PC-9 (cell line): Measurements from ENCODE around the gene KLHL18. TPM values are rescaled to one million over a fixed set of nuclear protein-coding genes. Genes with fewer than 3 reads are reported as not detected.
"Not testable (repeated sequence)": the region's sequence is repeated elsewhere in the genome, so short reads cannot be mapped to it uniquely, and the experiment has no call there.

ENCODE experiments used
- BruUV-seq: library from RNA; stranded (reverse); fragments of 400-500 nt; replicated peaks from 2 replicates; lab custom pipeline; 2021; lab: Mats Ljungman, UMichigan
- CTCF ChIA-PET: fragments of 300-600 bp; sonication (Branson Sonifier 250); formaldehyde crosslinking; loops from one replicate; lab custom pipeline; 2022; ENCODE audit warnings: antibody characterized with exemption; lab: Charles Lee
- POLR2A ChIA-PET: fragments of 300-600 bp; sonication (Branson Sonifier 250); formaldehyde crosslinking; loops from one replicate; lab custom pipeline; 2022; ENCODE audit warnings: antibody characterized with exemption; ENCODE audit not compliant: unreplicated experiment; lab: Charles Lee
- DNase-seq, 2 experiments: peaks; one replicate each; pipeline versions ENCODE4 v3.0.0 to v3.0.0-alpha.2; 2015 to 2022; ENCODE audit warnings: mixed read lengths in 1 of 2
- H2AFZ ChIP-seq: fragments of 200-600 bp; sonication (generic); 2 replicates; pipeline ENCODE4 v1.8.1; 2017; ENCODE audit warnings: antibody characterized with exemption
- H3F3A ChIP-seq: fragments of 200-600 bp; sonication (generic); 2 replicates; pipeline ENCODE4 v1.8.1; 2017; ENCODE audit warnings: antibody characterized with exemption, mild to moderate bottlenecking, low read depth; ENCODE audit not compliant: insufficient read depth
- H3K27ac ChIP-seq: fragments of 200-600 bp; sonication (generic); 2 replicates; pipeline ENCODE4 v1.6.1; 2016; ENCODE audit warnings: mixed run types
- H3K27me3 ChIP-seq: fragments of 200-600 bp; sonication (generic); 2 replicates; pipeline ENCODE4 v1.6.1; 2016; ENCODE audit warnings: low read depth, mixed run types; ENCODE audit not compliant: insufficient read depth
- H3K36me3 ChIP-seq: fragments of 200-600 bp; sonication (generic); 2 replicates; pipeline ENCODE4 v1.6.1; 2016; ENCODE audit warnings: low read depth, mixed run types
- H3K4me1 ChIP-seq: fragments of 200-600 bp; sonication (generic); replicated peaks from 2 replicates; pipeline ENCODE4 v1.6.1; 2016; ENCODE audit warnings: mixed run types; ENCODE audit not compliant: insufficient read depth
- H3K4me2 ChIP-seq: fragments of 200-600 bp; sonication (generic); 2 replicates; pipeline ENCODE4 v1.6.1; 2017; ENCODE audit warnings: mixed run types
- H3K4me3 ChIP-seq: fragments of 200-600 bp; sonication (generic); 2 replicates; pipeline ENCODE4 v1.6.1; 2016; ENCODE audit warnings: mixed run types
- H3K79me2 ChIP-seq: fragments of 200-600 bp; sonication (generic); 2 replicates; pipeline ENCODE4 v1.6.1; 2017; ENCODE audit warnings: low read depth, mixed run types
- H3K9me2 ChIP-seq: fragments of 200-600 bp; sonication (generic); 2 replicates; pipeline ENCODE4 v1.8.1; 2017; ENCODE audit warnings: mild to moderate bottlenecking; ENCODE audit not compliant: insufficient read depth
- H3K9me3 ChIP-seq: fragments of 200-600 bp; sonication (generic); 2 replicates; pipeline ENCODE4 v1.8.1; 2016; ENCODE audit warnings: low read depth; ENCODE audit not compliant: insufficient read depth
- H4K20me1 ChIP-seq: fragments of 200-600 bp; sonication (generic); 2 replicates; pipeline ENCODE4 v1.8.1; 2017; ENCODE audit not compliant: insufficient read depth
- CTCF ChIP-seq: fragments of 200-600 bp; sonication (generic); conservative IDR thresholded peaks from 2 replicates; pipeline ENCODE4 v1.6.1; 2017; ENCODE audit warnings: mixed run types, antibody characterized with exemption, mild to moderate bottlenecking, moderate library complexity
- EZH2 ChIP-seq: fragments of 200-600 bp; sonication (generic); IDR thresholded peaks from 2 replicates; pipeline ENCODE4 v1.8.0; 2017; ENCODE audit warnings: antibody characterized with exemption, low read depth
- intact Hi-C: fragments of 100-400 bp; cut with micrococcal nuclease; formaldehyde crosslinking; loops from one replicate; pipeline ENCODE4 v1.10.0; 2022; ENCODE audit not compliant: unreplicated experiment
- total RNA-seq: library from RNA; stranded (reverse); gene quantifications from 2 replicates; pipeline ENCODE4 v1.2.3, GENCODE V29; 2021

KLHL18 gene
- total RNA-seq, 1 experiment from 2014 or later: 16.0 TPM

- Histone ChIP-seq H2AFZ (no peak overlapping the region), H3K4me1 (no peaks in the 10 kb centered on the region), H4K20me1 (no peaks in the 10 kb centered on the region), H3F3A (peaks cover 5% of the 10 kb centered on the region), H3K27me3 (no peaks in the 10 kb centered on the region), H3K79me2 (no peaks in the 10 kb centered on the region), H3K4me2 (no peak overlapping the region), H3K36me3 (no peaks in the 10 kb centered on the region), H3K9me2 (no peaks in the 10 kb centered on the region), H3K27ac (no peak overlapping the region), H3K4me3 (no peak overlapping the region), H3K9me3 (peaks cover 14% of the 10 kb centered on the region)
- intact Hi-C loops: no loop called here
- no peak for DNase-seq
- POLR2A ChIA-PET: no interaction called here
- CTCF ChIA-PET: no interaction called here
- TF ChIP-seq CTCF: no peak
- TF ChIP-seq EZH2: no peak
- BruUV-seq: no TSS peak
Measured at GRCh38 chr3:47355010-47355409, 72.3 kb downstream of the KLHL18 start.

- Histone ChIP-seq H3K4me1 (no peaks in the 10 kb centered on the region), H3K9me2 (no peaks in the 10 kb centered on the region), H3K4me2 (no peak overlapping the region), H3K27me3 (no peaks in the 10 kb centered on the region), H4K20me1 (no peaks in the 10 kb centered on the region), H3K79me2 (no peaks in the 10 kb centered on the region), H3F3A (peaks cover 13% of the 10 kb centered on the region), H3K27ac (no peak overlapping the region), H3K9me3 (peaks cover 17% of the 10 kb centered on the region), H2AFZ (no peak overlapping the region), H3K36me3 (no peaks in the 10 kb centered on the region), H3K4me3 (no peak overlapping the region)
- BruUV-seq: no TSS peak
- DNase-seq: no peak
- intact Hi-C loops: no loop called here
- POLR2A ChIA-PET: no interaction called here
- TF ChIP-seq EZH2 (no peak), CTCF (no peak)
- CTCF ChIA-PET: no interaction called here
Measured at GRCh38 chr3:47356201-47356600, 73.5 kb downstream of the KLHL18 start.

- H3K9me3 ChIP-seq: peaks cover 17% of the 10 kb centered on the region
- H4K20me1 ChIP-seq: no peaks in the 10 kb centered on the region
- H2AFZ ChIP-seq: no peak overlapping the region
- H3K36me3 ChIP-seq: no peaks in the 10 kb centered on the region
- no peak overlapping the region for H3K4me2 ChIP-seq
- POLR2A ChIA-PET: no interaction called here
- no peaks in the 10 kb centered on the region for H3K4me1 ChIP-seq
- no peaks in the 10 kb centered on the region for H3K79me2 ChIP-seq
- H3K9me2 ChIP-seq: no peaks in the 10 kb centered on the region
- H3K27me3 ChIP-seq: no peaks in the 10 kb centered on the region
- DNase-seq: no peak
- TF ChIP-seq EZH2: no peak
- no peak for TF ChIP-seq CTCF
- no peak overlapping the region for H3K27ac ChIP-seq
- H3K4me3 ChIP-seq: no peak overlapping the region
- BruUV-seq: no TSS peak
- CTCF ChIA-PET: no interaction called here
- intact Hi-C loops: no loop called here
- H3F3A ChIP-seq: peaks cover 13% of the 10 kb centered on the region
Measured at GRCh38 chr3:47359323-47359722, 76.6 kb downstream of the KLHL18 start.

- H3K36me3 ChIP-seq, H3K4me3 ChIP-seq, BruUV-seq, POLR2A ChIA-PET, intact Hi-C loops, H3K27ac ChIP-seq, H3K79me2 ChIP-seq, H3K4me1 ChIP-seq, H2AFZ ChIP-seq, H3K4me2 ChIP-seq, H3K9me2 ChIP-seq, H3K27me3 ChIP-seq, H4K20me1 ChIP-seq, CTCF ChIA-PET: not testable (repeated sequence)
- Histone ChIP-seq H3F3A (peaks cover 13% of the 10 kb centered on the region), H3K9me3 (peaks cover 17% of the 10 kb centered on the region)
- peak; percentile 16 to 66 for DNase-seq
Measured at GRCh38 chr3:47360110-47360517, 77.4 kb downstream of the KLHL18 start.
